GM15510 (cell line): ENCODE results near the gene TTYH3.

ENCODE experiments used
- POLR2A ChIP-seq: IDR thresholded peaks from 3 replicates; pipeline ENCODE4 v1.6.1; 2011; ENCODE audit warnings: borderline replicate concordance; ENCODE audit not compliant: insufficient read length; ENCODE audit errors: extremely low read depth

TTYH3 gene

DNA sequence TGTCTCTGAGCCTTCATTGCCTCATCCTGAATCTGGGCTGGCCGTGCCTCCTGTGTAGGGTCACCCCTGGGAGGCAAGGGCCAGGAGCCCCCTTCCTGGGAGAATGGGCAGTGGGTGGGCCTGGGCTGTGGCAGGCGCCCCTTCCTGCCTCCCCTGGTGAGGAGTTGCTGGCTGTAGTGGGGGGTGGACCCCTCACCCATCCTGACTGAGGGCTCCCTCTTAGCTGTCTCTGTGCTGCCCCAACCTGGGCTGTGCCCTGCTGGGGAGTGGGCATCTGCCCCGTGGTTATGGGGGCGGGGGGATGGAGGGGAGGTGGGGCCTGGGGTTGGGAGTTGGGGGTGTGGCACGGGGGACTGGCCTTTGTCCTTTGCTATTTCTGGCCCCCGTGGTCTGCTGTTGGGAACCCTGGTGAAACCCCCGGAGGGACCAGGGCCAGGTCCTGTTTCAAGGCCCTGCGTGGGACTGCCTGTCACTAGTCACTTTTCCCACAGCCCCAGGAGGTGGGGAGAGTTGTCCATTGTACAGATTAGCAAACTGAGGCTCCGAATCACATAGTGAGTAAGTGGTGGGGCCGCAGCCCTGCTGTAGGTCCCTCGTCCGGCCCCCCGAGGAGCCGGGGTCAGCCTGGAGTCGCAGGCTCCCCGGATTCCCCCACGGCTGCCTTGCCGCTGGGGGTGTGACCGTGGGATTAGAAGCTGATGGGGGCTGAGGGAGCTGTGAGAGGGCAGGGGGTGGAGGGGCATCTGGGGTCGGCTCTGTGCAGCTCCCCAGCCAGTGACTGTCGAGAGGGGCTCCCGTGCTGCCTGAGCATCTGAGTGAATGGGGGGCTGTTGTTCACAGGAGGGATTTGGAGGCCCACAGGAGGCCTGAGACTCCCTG, 2.7 kb downstream of the TTYH3 start:
- no peak for TF ChIP-seq POLR2A

DNA sequence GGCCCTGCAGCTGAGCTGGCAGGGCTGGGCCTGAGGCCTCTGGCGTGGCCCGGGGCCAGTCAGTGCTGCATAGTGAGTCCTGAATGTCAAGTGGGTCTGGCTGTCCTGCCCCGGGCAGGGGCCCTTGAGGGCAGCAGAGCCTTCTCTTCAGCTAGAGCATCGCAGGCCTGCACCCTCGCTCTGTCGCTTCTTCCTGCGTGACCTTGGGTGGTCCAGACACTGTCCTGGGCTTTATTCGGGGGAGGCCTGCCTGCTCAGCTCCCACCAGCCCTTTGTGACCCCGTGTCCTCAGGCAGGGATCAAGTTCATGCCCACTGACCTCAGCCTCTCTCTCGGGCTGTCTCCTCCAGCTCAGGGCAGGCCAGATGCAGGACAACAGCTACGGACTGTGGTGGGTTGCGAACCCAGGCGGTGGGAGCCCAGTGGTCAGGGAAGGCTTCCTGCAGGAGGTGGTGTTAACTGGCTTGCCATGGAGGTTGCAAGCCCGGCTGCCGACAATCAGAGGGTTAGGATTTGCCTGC, 3.4 kb downstream of the TTYH3 start:
- TF ChIP-seq POLR2A: no peak

DNA sequence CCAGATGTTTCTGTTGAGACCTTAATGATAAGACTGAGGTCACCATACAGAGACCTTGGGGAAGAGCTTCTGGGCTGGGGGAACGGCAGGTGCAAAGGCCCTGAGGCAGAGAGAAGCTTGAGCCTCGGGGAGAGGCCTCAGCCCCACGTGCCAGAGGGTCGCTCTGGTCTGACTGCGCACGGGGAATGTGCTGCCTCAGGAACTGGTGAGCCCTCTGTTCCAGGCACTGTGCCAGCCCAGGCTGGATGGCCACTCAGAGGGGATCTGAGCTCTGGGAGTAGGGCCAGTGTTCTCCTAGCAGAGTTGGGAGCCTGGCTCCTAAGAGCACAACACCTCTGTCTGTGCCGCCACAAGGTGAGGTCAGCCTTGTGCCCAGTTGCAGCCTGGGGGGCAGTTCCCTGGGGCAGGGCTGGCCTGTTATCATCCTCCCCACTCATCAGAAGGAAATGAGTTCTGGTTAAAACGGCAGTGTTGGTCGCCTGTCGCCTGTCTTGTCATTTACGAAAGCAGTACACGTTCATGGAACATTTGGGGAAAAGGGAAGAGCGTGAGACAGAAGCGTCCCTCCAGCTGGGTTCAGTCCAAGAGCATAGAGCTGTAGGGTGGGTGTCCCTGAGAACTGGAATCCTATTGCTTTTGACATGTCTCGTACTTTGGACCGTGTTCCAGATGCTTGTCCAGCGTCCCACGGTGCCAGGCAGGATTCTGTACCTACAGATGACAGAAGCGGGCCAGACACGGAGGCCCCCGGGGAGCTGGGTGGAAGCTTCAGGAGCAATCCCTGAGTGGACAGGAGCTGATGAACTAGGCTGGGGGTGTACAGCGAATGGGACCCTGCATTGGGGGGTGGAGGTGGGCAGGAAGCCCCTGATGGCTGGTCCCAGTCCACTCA, 4.3 kb downstream of the TTYH3 start:
- no peak for TF ChIP-seq POLR2A

DNA sequence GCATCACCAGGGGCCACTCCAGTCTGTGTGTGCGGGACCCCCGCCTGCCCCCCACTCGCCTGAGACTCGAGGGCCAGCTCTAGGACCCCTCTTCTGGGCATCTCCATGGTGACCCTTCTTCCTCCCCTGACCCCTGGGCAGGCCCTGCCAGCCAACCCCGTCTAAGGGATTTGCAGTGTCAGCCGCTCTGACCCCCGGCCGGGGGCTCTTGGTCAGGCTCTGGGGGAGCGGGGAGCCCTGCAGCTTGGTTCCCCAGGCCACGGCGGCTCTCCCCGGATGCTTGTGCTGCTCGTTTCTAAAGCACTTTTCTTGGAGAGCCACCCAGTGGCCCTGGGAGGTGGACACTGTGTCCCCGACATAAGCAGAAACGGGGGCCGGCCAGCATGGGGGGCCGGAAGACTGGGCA, 5.3 kb downstream of the TTYH3 start:
- no peak for TF ChIP-seq POLR2A

DNA sequence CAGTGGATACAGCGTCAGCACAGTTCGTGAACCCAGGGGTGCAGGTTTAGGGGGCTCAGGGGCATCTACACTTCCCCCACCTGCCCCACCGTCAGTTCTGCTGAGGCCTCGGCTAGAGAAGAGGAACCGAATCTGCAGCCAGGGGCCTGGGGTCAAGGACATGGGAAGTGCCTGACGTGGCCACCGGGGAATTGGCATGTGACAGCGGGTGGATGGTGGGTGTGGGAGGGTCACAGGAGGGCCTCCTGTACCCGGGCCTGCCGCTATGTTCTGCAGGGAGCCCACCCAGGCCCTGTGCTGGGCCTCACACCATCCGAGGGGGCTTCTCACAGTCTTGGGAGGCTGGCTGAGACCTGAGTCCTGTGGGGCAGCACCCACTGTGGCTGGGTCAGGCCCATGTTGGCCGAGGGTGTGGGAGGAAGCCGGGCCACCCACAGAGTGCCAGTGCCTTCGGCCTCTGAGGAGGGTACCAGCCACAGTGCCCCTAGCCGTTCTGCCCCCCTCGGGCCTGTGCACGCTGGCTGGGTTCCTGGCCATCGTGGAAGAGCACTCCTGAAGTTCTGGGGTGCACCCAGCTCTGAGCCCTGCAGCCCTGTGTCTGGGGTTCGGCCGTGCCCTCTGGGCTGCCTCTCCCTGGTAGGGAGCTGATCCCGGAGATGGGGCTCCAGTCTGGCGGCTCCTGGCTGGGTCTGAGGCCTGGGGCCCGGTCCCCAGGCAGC, 5.9 kb downstream of the TTYH3 start:
- TF ChIP-seq POLR2A: no peak

DNA sequence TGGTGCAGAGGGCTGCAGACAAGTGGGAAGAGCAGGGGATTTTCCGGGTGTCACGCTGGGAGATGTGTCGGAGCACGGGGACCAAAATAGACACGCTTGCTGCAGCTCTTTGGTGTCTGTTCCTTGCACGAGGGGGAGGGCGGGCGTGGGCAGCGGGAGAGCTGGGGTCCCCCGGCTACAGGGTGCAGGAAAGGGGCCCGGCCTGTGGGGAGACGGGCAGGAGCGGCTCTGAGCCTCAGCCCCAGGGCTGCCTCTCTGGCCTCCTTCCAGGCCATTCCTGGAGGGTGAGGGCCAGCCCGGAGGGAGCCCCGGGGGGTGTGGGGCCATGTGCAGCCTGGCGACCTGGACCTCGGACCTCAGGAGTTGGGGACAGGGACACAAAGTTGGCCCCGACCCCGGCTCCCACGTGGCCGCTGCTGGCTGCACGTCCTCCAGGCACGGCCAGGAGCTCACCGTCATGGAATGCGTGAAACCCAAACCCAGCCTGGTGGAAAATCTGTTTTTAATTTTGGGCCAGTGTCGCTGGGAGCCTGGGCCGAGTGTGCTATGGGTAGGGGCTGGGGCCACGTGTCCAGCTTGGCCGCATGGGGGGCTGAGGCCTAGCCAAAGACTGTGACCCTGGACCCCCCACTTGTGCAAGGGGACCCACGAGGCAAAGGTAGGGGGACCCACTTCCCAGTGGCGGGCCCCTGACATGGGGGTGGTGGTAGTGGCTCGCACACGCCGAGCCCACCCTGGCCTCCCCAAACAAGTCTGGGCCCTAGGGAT, 6.6 kb downstream of the TTYH3 start:
- TF ChIP-seq POLR2A: no peak

DNA sequence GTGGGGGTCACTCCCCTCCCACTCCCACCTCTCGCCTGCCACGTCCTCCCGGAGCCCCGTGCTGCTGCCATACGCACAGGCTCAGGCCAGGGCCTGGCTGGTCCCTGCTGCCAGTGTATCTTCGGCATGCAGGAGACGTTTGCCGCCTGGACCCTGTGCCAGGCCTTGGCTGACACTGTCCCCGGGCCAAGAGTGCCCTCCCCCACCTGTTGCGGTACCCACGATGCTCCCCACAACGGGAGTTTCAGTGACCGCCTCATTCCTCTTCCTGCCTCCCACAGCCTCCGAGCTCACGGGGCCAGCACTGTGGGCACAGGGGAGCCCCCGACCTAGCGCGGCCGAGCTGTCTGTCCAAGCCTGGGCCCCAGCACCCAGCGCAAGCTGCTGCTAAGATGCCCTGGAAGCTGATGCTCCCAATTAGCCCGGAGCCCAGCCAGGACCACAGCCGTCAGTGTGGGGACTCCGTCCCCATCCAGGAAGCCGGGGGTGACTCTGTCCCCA, 7.4 kb downstream of the TTYH3 start:
- no peak for TF ChIP-seq POLR2A

DNA sequence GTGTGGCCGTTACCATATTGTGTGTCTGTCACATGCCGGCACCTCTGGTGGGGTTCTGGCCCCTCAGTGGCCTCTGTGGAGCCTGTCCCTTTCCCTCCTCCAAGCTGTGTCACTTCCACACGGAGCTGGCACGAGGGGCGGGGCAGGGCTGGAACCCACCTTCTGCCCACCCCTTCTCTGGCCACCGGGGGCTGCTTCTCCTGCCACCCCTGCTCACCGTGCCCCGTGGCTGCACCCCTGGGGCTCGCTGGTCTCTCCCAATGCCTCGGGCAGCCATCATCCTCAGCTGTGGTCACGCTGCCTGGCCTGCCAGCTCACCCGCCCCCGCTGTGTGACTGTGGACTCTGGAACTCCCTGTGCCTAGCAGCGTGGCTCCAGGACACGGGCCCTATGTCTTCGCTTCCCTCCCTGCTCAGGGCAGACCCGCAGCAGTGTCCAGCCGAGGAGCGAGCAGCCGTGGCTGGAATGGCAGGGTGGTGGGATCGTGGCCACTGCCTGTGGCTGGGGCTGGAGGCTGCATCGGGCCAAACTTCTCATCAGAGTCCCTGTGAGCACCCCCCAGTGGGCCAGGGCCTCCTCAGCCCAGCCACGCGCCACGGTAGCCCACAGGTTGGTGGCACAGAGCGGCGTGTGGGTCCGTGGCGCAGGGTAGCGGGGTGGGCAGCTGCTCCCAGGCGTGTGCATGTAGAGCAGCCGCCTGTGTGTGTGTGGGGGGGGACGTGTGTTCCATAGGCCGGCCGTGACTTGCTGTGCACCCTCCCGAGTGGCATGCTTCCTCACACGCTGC, 8.1 kb downstream of the TTYH3 start:
- TF ChIP-seq POLR2A: no peak

DNA sequence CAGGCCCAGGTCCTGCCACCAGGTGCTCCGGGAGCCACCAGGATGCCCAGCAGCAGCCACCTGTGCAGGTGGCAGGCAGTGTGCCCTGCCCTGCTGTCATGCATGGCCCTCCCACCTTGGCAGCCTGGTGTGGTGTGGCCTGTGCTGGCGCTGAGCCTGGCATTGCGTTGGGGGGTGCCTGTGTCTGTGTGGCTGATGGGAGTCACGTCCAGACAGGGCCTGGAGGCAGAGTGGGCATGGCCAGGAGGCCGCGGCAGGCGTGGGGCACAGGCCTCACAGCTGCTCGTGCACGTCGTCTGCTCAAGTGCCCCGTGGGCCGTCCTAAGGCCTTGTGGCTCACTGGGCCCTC, 8.7 kb downstream of the TTYH3 start:
- TF ChIP-seq POLR2A: no peak

DNA sequence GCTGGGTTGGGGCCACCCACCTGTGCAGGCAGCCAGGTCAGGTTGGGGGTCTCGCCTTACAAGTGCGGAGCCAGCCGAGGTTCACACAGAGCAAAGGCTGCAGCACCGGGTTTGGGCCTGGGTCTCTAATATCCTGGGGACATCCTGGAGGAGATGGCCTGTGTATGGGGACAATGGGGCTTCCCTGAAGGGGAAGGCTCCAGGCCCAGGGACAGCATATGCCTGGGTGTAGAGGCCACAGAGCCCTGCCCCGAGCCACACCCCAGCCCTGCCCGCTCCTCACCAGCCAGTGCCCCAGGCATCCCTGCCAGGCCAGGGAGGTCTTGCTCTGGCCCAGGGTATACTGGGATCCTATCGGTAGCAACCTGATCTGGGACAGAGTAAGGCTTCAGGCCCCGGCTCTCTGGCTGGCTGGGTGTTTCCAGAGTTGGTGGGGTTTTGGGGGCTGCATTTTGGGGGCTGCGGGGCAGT, 9.1 kb downstream of the TTYH3 start:
- no peak for TF ChIP-seq POLR2A

DNA sequence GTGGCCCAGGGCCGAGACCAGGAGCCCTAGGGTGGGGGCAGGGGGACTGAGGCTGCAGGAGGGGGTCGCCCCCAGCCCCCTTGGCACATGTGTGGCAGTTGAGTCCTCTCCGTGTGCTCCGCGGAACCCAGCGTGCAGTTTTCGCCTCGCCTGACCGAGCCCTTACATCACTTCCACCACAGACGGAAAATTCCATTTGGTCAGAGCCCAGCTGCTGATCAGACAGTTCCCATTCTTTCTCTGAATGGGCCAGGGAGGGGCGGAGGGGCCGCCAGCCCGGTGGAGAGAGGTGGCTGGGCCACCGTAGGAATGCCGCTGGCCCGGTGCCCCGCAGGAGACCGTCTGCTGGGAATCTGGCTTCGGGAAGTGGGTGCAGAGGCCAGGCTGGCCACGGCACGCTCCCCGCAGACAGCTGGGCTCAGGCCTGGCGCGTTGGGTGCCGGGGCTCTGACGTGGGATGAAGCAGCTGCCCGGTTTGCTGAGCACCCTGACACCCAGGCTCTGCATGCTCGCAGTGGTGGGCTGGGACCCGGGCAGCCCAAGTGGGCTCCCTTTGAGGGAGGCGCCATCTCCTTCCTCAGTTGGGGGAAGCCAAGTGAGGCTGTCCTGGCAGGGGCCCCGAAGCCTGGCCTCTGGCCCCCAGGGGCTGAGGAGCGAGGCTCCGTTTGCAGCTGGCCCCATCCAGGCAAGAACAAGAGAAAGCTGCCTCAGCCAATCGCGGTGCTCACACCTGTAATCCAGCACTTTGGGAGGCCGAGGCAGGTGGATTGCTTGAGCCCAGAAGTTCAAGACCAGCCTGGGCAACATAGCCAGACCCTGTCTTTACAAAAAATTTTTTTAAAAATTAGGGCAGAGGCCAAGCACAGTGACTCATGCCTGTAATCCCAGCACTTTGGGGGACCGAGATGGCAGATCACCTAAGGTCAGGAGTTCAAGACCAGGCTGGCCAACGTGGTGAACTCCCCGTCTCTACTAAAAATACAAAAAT, 9.9 kb downstream of the TTYH3 start:
- TF ChIP-seq POLR2A: no peak
